Neuron (in vitro differentiated cells): ENCODE results near the gene STAG1.
"Not testable (repeated sequence)": the region's sequence is repeated elsewhere in the genome, so short reads cannot be mapped to it uniquely, and the experiment has no call there.

Source experiments
- H2AFZ ChIP-seq: one replicate; pipeline ENCODE4 v1.6.1; 2013; ENCODE audit warnings: low read depth, mild to moderate bottlenecking, inconsistent platforms, low read length, moderate library complexity
- H3K27me3 ChIP-seq: one replicate; pipeline ENCODE4 v1.6.1; 2013; ENCODE audit warnings: low read length; ENCODE audit not compliant: insufficient read depth
- H3K36me3 ChIP-seq: one replicate; pipeline ENCODE4 v1.6.1; 2013; ENCODE audit warnings: low read length; ENCODE audit not compliant: insufficient read depth
- H3K4me1 ChIP-seq: one replicate; pipeline ENCODE4 v1.6.1; 2013; ENCODE audit warnings: low read length; ENCODE audit not compliant: insufficient read depth
- H3K4me3 ChIP-seq: 2 replicates; pipeline ENCODE4 v1.5.1; 2013; ENCODE audit warnings: mild to moderate bottlenecking, low read length, moderate library complexity
- H3K9me3 ChIP-seq: one replicate; pipeline ENCODE4 v1.6.1; 2013; ENCODE audit warnings: low read length

STAG1 gene

DNA sequence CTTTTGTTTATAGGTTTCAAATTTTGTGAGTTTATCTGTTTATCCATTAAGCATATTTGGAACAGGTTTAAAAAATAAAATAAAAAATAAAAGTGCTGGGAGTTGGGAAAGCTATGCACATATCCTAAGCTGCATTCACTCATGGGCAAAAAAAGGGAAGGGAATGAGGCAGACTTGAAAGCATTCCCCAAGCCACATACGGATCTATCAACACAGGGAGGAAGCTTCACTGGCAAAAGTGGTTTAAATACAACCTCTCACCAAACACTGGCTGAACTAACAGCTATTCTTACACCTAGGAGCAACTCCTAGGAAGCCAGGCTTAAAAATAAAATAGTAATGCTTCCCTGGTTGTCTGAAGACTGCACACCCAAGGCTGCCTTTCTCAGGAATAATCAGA, 400.8 kb downstream of the STAG1 start:
- Histone ChIP-seq H2AFZ (no peak overlapping the region), H3K4me3 (no peak overlapping the region)

DNA sequence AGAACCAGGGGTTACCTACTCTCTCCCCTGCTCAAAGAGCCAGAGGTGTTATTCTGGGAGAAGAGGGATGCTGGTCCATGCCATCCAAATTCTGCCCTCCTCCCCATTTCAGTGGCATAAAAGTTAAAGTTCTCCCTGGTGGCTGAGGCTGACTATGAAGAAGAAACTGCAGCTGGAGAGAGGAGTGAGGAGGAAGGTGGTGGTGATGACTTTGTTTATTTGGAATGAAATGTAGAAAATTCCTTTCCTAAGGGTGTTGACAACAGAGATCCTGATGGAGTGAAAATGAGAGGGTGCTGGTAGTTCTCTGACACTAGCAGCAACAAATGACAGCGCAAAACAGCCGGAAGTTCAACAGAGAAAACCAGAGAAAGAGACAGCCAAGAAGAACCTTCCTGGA, 401.6 kb downstream of the STAG1 start:
- H3K27me3 ChIP-seq, result no peaks in the 10 kb centered on the region
- H3K4me1 ChIP-seq, result no peaks in the 10 kb centered on the region
- H3K36me3 ChIP-seq, result peaks cover 16% of the 10 kb centered on the region
- no peak overlapping the region for H2AFZ ChIP-seq
- H3K9me3 ChIP-seq, result no peaks in the 10 kb centered on the region
- H3K4me3 ChIP-seq, result no peak overlapping the region

More for the DNA sequence above, 400.8 kb downstream of the STAG1 start:
- Histone ChIP-seq H3K9me3 (no peaks in the 10 kb centered on the region), H3K27me3 (no peaks in the 10 kb centered on the region), H3K36me3 (peaks cover 16% of the 10 kb centered on the region), H3K4me1 (no peaks in the 10 kb centered on the region)

GRCh38 chr3:136350132-136350531, 402.0 kb downstream of the STAG1 start:
- H3K27me3 ChIP-seq, result no peaks in the 10 kb centered on the region
- no peak overlapping the region for H3K4me3 ChIP-seq
- no peaks in the 10 kb centered on the region for H3K4me1 ChIP-seq
- no peaks in the 10 kb centered on the region for H3K9me3 ChIP-seq
- no peak overlapping the region for H2AFZ ChIP-seq
- peaks cover 16% of the 10 kb centered on the region for H3K36me3 ChIP-seq

- peaks cover 9% of the 10 kb centered on the region for H3K4me1 ChIP-seq
- H3K27me3 ChIP-seq, result no peaks in the 10 kb centered on the region
- no peak overlapping the region for H3K4me3 ChIP-seq
- H2AFZ ChIP-seq, result no peak overlapping the region
- peaks cover 14% of the 10 kb centered on the region for H3K36me3 ChIP-seq
- no peaks in the 10 kb centered on the region for H3K9me3 ChIP-seq
Observed at GRCh38 chr3:136346486-136346885, 405.7 kb downstream of the STAG1 start.

- peaks cover 9% of the 10 kb centered on the region for H3K4me1 ChIP-seq
- peaks cover 24% of the 10 kb centered on the region for H3K36me3 ChIP-seq
- no peaks in the 10 kb centered on the region for H3K27me3 ChIP-seq
Observed at GRCh38 chr3:136343873-136344555, 408.2 kb downstream of the STAG1 start.

DNA sequence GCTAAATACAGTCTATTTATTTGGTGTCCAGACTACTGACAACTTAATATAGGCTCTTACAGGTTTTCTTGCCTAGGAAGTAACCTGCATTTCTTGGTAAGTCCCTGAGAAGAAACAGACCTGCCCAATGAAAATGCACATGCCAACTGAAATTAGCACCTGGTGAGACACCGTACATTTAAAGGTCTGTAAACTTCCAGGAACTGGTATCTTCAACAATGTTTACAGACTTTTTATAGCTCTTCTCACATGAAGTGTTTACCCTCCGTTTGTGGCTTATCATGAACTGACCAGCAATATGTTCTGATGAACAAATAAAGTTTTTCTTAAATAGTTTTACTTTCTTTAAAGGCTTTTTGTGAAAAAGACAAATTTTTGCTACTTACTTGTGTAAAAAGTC, 408.7 kb downstream of the STAG1 start:
- Histone ChIP-seq H3K9me3 (no peaks in the 10 kb centered on the region), H2AFZ (no peak overlapping the region), H3K4me1 (peaks cover 9% of the 10 kb centered on the region), H3K27me3 (no peaks in the 10 kb centered on the region), H3K36me3 (peaks cover 19% of the 10 kb centered on the region), H3K4me3 (no peak overlapping the region)

More at GRCh38 chr3:136343873-136344555, 408.2 kb downstream of the STAG1 start:
- H2AFZ ChIP-seq, result no peak overlapping the region
- no peak overlapping the region for H3K4me3 ChIP-seq
- H3K9me3 ChIP-seq, result no peaks in the 10 kb centered on the region

DNA sequence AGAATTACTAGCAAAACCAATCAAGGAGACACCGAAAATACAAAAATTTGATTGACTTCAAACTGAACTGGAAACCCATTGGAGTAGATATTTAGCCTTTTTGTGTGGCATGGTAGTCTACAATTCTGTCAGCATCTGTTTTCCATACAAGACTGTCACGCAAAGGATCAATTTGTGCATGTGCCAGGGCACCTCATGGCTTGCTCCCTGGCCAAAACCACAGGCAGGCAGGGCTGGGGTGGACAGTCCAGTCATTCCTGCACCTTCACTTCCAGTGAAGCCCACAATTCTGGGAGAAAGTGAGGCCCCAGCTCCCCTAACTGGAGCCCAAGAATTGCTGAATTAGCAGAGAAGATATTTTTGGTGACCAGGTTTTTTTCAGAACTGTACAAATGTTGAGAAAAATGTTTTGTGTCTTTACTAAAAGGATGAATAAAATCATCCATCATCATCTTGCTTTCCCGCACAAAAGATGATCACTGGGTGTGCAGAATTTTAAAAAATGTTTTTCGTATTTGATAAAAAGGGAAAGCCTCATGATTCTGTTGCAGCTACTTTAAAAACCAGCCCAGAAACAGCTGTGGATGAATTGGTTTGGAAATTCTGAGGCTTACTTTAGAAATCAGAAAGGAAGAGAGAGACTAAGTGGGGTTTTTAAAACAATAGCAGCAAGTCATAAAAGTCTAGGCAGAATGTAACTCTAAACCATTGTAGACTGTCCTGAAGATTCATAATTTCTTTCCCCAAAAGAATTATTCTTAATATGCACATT, 415.7 kb downstream of the STAG1 start:
- no peaks in the 10 kb centered on the region for H3K4me1 ChIP-seq
- H3K36me3 ChIP-seq, result peaks cover 57% of the 10 kb centered on the region
- H2AFZ ChIP-seq, result no peak overlapping the region
- H3K9me3 ChIP-seq, result no peaks in the 10 kb centered on the region
- H3K4me3 ChIP-seq, result no peak overlapping the region
- no peaks in the 10 kb centered on the region for H3K27me3 ChIP-seq

- H3K4me3 ChIP-seq, H3K9me3 ChIP-seq, H3K4me1 ChIP-seq, H3K27me3 ChIP-seq, H2AFZ ChIP-seq: not testable (repeated sequence)
- peaks cover 43% of the 10 kb centered on the region for H3K36me3 ChIP-seq
Observed at GRCh38 chr3:136334726-136335125, 417.5 kb downstream of the STAG1 start.

DNA sequence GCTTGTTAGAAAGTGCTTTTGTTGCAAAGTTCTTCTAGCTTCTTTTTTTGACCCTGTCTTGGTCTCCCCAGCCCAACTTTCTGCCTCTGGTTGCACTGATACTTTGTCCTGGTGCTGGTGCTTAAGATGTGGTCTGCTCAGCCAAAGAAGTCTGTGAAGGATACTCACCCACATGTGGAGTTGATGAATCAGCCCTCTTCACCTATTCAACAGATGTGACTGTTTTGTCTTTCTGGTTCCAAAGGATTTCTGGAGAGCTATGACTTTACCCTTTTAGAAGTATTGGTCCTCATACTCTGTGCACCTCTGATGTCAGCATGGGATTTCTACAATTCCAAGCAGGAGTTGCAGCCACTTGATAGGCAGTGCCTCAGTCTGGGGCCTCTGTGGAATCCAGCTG, 418.0 kb downstream of the STAG1 start:
- H3K9me3 ChIP-seq, result no peaks in the 10 kb centered on the region
- H3K4me3 ChIP-seq, result no peak overlapping the region
- H3K27me3 ChIP-seq, result no peaks in the 10 kb centered on the region
- no peak overlapping the region for H2AFZ ChIP-seq
- H3K4me1 ChIP-seq, result no peaks in the 10 kb centered on the region
- peaks cover 47% of the 10 kb centered on the region for H3K36me3 ChIP-seq

DNA sequence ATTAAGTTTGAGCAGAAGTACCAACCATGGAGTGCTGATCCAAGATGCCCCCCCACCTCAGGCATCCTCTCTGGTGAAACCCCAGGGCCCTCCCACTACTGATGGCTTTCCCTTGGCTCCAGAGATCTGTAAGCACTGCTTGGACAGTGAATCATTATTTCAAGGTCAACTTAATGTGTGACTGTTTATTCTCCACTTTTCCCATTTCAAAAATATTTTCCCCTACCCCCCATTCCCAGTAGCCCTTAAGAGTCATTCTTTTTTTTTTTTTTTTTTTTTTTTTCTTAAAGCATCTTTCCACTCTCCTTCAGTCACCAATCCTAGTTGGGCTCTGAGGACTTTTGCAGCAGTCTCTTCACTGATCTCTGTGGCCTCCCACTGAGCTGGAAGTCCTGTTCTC, 419.4 kb downstream of the STAG1 start:
- peaks cover 58% of the 10 kb centered on the region for H3K36me3 ChIP-seq
- no peak overlapping the region for H2AFZ ChIP-seq
- H3K9me3 ChIP-seq, result peaks cover 2% of the 10 kb centered on the region

DNA sequence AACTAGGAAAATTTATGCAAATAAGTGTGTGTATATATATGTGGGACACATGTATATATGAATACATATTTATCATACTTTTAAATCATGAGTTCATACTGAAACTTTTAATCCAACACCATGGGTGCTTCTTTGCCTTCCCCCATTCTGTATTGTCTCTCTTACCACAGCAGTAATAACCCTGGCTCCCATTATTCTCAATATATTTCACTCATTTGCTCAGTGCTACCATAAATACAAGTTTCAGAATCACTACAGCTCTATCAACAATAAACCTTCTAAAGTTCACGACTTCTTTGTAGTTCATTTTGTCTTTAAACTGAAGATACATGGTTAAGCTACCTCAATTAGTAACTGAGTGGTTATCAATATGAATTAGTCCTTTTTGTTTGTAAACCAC, 419.9 kb downstream of the STAG1 start:
- Histone ChIP-seq H3K4me1 (no peaks in the 10 kb centered on the region), H3K4me3 (no peak overlapping the region), H2AFZ (no peak overlapping the region), H3K9me3 (peaks cover 2% of the 10 kb centered on the region), H3K36me3 (peaks cover 58% of the 10 kb centered on the region), H3K27me3 (no peaks in the 10 kb centered on the region)

More for the DNA sequence above, 419.4 kb downstream of the STAG1 start:
- Histone ChIP-seq H3K27me3 (no peaks in the 10 kb centered on the region), H3K4me3 (no peak overlapping the region), H3K4me1 (no peaks in the 10 kb centered on the region)

DNA sequence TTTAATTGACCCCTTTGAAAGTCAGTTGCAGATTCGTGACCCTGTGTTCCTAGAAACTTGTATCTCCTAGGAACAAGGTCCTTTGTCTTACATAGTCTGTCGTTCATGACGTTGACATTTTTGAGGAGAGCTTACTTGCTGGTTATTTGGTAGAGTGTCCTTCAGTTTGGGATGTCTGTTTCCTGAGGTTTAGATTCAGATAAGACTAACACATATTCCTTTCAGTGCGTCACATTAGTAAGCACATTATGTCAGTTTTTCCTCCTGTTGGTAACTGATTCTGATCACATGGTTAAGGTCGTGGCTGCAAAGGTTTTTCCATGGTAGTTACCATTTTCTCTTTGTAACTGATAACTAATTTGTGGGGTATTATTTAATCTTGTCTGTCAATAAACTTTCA, 421.3 kb downstream of the STAG1 start:
- H3K4me3 ChIP-seq, result no peak overlapping the region
- no peak overlapping the region for H2AFZ ChIP-seq
- H3K27me3 ChIP-seq, result no peaks in the 10 kb centered on the region
- no peaks in the 10 kb centered on the region for H3K4me1 ChIP-seq
- peaks cover 62% of the 10 kb centered on the region for H3K36me3 ChIP-seq
- peaks cover 2% of the 10 kb centered on the region for H3K9me3 ChIP-seq

DNA sequence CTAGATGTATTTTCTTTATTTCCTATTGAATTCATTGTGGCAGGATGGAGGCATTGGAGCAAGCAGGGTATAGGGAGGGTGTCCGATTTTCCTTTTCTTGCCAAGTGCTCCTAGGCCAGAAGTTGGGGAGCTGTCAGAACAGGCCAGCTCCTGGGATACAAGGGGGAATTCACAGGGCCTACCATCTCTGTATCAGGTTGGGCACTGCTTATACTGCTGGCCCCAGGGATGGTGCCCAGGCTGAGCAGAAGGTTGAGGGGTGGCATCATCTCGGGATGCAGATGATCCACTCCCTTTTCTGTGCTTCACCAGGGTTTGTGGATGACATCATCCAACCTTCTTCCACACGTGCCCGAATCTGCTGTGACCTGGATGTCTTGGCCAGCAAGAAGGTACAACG, 422.6 kb downstream of the STAG1 start:
- H3K4me1 ChIP-seq, result no peaks in the 10 kb centered on the region
- H3K4me3 ChIP-seq, result no peak overlapping the region

More for the DNA sequence above, 422.6 kb downstream of the STAG1 start:
- Histone ChIP-seq H3K27me3 (no peaks in the 10 kb centered on the region), H3K9me3 (peaks cover 2% of the 10 kb centered on the region), H2AFZ (no peak overlapping the region), H3K36me3 (peaks cover 52% of the 10 kb centered on the region)
